ENCODE results near the gene MSI2.

GRCh38 chr17:57466521-57466920, 210.2 kb downstream of the MSI2 start:
- no peak for TF ChIP-seq CTCF (IDR thresholded peaks at IDR 0.05)
- TF ChIP-seq SIN3A (IDR thresholded peaks at IDR 0.05; ENCODE audit: borderline replicate concordance, low read depth, low read length): no peak
- no peak for TF ChIP-seq TAF1 (IDR thresholded peaks at IDR 0.05; ENCODE audit: borderline replicate concordance, low read depth, low read length)
- TF ChIP-seq FOSL2 (IDR thresholded peaks at IDR 0.05; ENCODE audit: borderline replicate concordance, low read depth): no peak
- no peak for TF ChIP-seq TCF12 (IDR thresholded peaks at IDR 0.05)
- TF ChIP-seq CHD2 (IDR thresholded peaks at IDR 0.05; ENCODE audit: low read length, partially characterized antibody): no peak
- no peak for TF ChIP-seq JUND (IDR thresholded peaks at IDR 0.05)
- no peak for TF ChIP-seq RAD21 (IDR thresholded peaks at IDR 0.05; ENCODE audit: low read length)
- TF ChIP-seq POLR2AphosphoS5 (IDR thresholded peaks at IDR 0.05; ENCODE audit: low read depth, low read length): no peak
- TF ChIP-seq FOXM1 (IDR thresholded peaks at IDR 0.05; ENCODE audit: low read depth): no peak
- TF ChIP-seq YY1 (IDR thresholded peaks at IDR 0.05; ENCODE audit: low read depth): no peak
